Cerebellar nuclear complex (tissue), 1 donor: ENCODE measurements around the gene INVS.
"Not testable (repeated sequence)": the region's sequence is repeated elsewhere in the genome, so short reads cannot be mapped to it uniquely, and the experiment has no call there.

Source experiments
- DNase-seq, 2 experiments: peaks; one replicate each; lab custom pipeline; 2025; lab: John Stamatoyannopoulos, UW

Gene INVS

GRCh38 chr9:100084128-100084453 lies 15.0 kb upstream of the INVS start:
- no peak for DNase-seq

GRCh38 chr9:100084734-100085133 lies 14.3 kb upstream of the INVS start:
- DNase-seq = no peak

- no peak for DNase-seq
Observed at GRCh38 chr9:100086097-100086635, 12.9 kb upstream of the INVS start.

GRCh38 chr9:100087218-100087617 lies 11.8 kb upstream of the INVS start:
- no peak for DNase-seq

- no peak for DNase-seq
Observed at GRCh38 chr9:100088202-100088601, 10.8 kb upstream of the INVS start.

GRCh38 chr9:100090880-100091279 lies 8.2 kb upstream of the INVS start:
- DNase-seq = no peak

GRCh38 chr9:100091650-100092049 lies 7.4 kb upstream of the INVS start:
- no peak for DNase-seq

- DNase-seq = no peak
Observed at GRCh38 chr9:100092066-100092465, 7.0 kb upstream of the INVS start.

- DNase-seq = not testable (repeated sequence)
Observed at GRCh38 chr9:100094411-100094810, 4.6 kb upstream of the INVS start.

- no peak for DNase-seq
Observed at GRCh38 chr9:100096378-100096916, 2.6 kb upstream of the INVS start.

- peak in 1 of 2 experiments; percentile 27 for DNase-seq
Observed at GRCh38 chr9:100098046-100098886, 777 bp upstream of the INVS start.

- DNase-seq = no peak
Observed at GRCh38 chr9:100099722-100100042, 639 bp downstream of the INVS start.

GRCh38 chr9:100100146-100100667 lies 1.2 kb downstream of the INVS start:
- no peak for DNase-seq

GRCh38 chr9:100101608-100102007 lies 2.6 kb downstream of the INVS start:
- no peak for DNase-seq

GRCh38 chr9:100104314-100104713 lies 5.3 kb downstream of the INVS start:
- no peak for DNase-seq

GRCh38 chr9:100105861-100106260 lies 6.8 kb downstream of the INVS start:
- no peak for DNase-seq

- DNase-seq = no peak
Observed at GRCh38 chr9:100106616-100107015, 7.6 kb downstream of the INVS start.

GRCh38 chr9:100108559-100108958 lies 9.5 kb downstream of the INVS start:
- no peak for DNase-seq

GRCh38 chr9:100111235-100111634 lies 12.2 kb downstream of the INVS start:
- peak; percentile 16 to 41 for DNase-seq

- DNase-seq = no peak
Observed at GRCh38 chr9:100112677-100113336, 13.8 kb downstream of the INVS start.

- DNase-seq = no peak
Observed at GRCh38 chr9:100117316-100117715, 18.3 kb downstream of the INVS start.

- DNase-seq = no peak
Observed at GRCh38 chr9:100120286-100120685, 21.2 kb downstream of the INVS start.

GRCh38 chr9:100125236-100125635 lies 26.2 kb downstream of the INVS start:
- DNase-seq = no peak
